GM12892 (cell line): ENCODE results near the gene POLR1A.

Experiments
- POLR2A ChIP-seq: IDR thresholded peaks from 2 replicates; pipeline ENCODE4 v1.6.1; 2011; ENCODE audit warnings: low read depth, low read length, control low read depth
- POLR2AphosphoS5 ChIP-seq: IDR thresholded peaks from 2 replicates; pipeline ENCODE4 v1.6.1; 2011; ENCODE audit warnings: low read depth, low read length, control low read depth
- TAF1 ChIP-seq: IDR thresholded peaks from 2 replicates; pipeline ENCODE4 v1.6.1; 2011; ENCODE audit warnings: low read depth, mild to moderate bottlenecking, control low read depth, low read length, borderline replicate concordance

DNA sequence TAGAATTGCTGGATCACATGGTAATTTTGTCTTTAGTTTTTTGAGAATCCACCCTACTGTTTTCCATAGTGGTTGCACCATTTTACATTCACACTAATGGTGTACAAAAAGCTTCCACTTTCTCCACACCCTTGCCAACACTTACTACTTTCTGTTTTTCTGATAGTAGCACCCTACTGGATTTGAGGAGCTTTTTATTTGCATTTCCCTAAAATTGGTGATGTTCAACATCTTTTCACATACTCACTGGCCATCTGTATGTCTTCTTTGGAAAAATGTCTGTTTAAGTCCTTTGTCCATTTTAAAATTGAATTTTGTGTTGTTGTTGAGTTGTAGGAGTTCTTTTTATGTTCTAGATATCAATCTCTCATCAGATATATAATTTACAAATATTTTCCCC is 3.5 kb downstream of the POLR1A start:
- TF ChIP-seq POLR2AphosphoS5 (no peak), POLR2A (no peak), TAF1 (no peak)
